GM06990 (cell line): ENCODE measurements around the gene NR0B2.

Experiments used
- DNase-seq: peaks from one replicate; pipeline ENCODE4 v3.0.0-alpha.2; 2011; ENCODE audit not compliant: insufficient read length; ENCODE audit errors: extremely low read depth
- H3K27me3 ChIP-seq: replicated peaks from 2 replicates; pipeline ENCODE4 v1.6.0; 2011; ENCODE audit warnings: low read length; ENCODE audit not compliant: control insufficient read depth, insufficient read depth
- H3K36me3 ChIP-seq: 2 replicates; pipeline ENCODE4 v1.5.1; 2011; ENCODE audit warnings: low read length; ENCODE audit not compliant: control insufficient read depth, insufficient read depth
- H3K4me3 ChIP-seq: replicated peaks from 2 replicates; pipeline ENCODE4 v1.5.1; 2011; ENCODE audit warnings: low read depth, mild to moderate bottlenecking, control low read depth, low read length
- CTCF ChIP-seq: IDR thresholded peaks from 2 replicates; pipeline ENCODE4 v1.5.1; 2011; ENCODE audit warnings: low read length, control low read depth, mild to moderate bottlenecking, inconsistent platforms; ENCODE audit not compliant: insufficient read depth, poor library complexity, severe bottlenecking

NR0B2 gene

GRCh38 chr1:26945138-26945537 lies 31.4 kb upstream of the NR0B2 start:
- peaks cover 31% of the 10 kb centered on the region for H3K36me3 ChIP-seq
- TF ChIP-seq CTCF = no peak
- H3K27me3 ChIP-seq = no peaks in the 10 kb centered on the region
- H3K4me3 ChIP-seq = no peak overlapping the region
- DNase-seq = no peak

- Histone ChIP-seq H3K4me3 (no peak overlapping the region), H3K27me3 (no peaks in the 10 kb centered on the region), H3K36me3 (peaks cover 40% of the 10 kb centered on the region)
- no peak for DNase-seq
- no peak for TF ChIP-seq CTCF
Observed at GRCh38 chr1:26942656-26943055, 28.9 kb upstream of the NR0B2 start.

- H3K36me3 ChIP-seq = peaks cover 40% of the 10 kb centered on the region
- no peaks in the 10 kb centered on the region for H3K27me3 ChIP-seq
- H3K4me3 ChIP-seq = no peak overlapping the region
- DNase-seq = no peak
- no peak for TF ChIP-seq CTCF
Observed at GRCh38 chr1:26941311-26941710, 27.5 kb upstream of the NR0B2 start.

GRCh38 chr1:26938659-26939025 lies 24.9 kb upstream of the NR0B2 start:
- no peak for TF ChIP-seq CTCF
- Histone ChIP-seq H3K4me3 (no peak overlapping the region), H3K36me3 (peaks cover 25% of the 10 kb centered on the region), H3K27me3 (no peaks in the 10 kb centered on the region)
- DNase-seq = no peak

- Histone ChIP-seq H3K4me3 (no peak overlapping the region), H3K27me3 (no peaks in the 10 kb centered on the region), H3K36me3 (peaks cover 22% of the 10 kb centered on the region)
- DNase-seq = no peak
- no peak for TF ChIP-seq CTCF
Observed at GRCh38 chr1:26938004-26938658, 24.4 kb upstream of the NR0B2 start.

GRCh38 chr1:26936823-26937222 lies 23.0 kb upstream of the NR0B2 start:
- TF ChIP-seq CTCF = no peak
- Histone ChIP-seq H3K36me3 (peaks cover 19% of the 10 kb centered on the region), H3K27me3 (no peaks in the 10 kb centered on the region), H3K4me3 (no peak overlapping the region)
- DNase-seq = no peak
